ENCODE data around the gene GRIA3. TPM values are rescaled to one million over a fixed set of nuclear protein-coding genes. Genes with fewer than 3 reads are reported as not detected.
"Not testable (repeated sequence)": the region's sequence is repeated elsewhere in the genome, so short reads cannot be mapped to it uniquely, and the experiment has no call there.

The GRIA3 gene
- total RNA-seq, 1 experiment from 2014 or later: not detected

DNA sequence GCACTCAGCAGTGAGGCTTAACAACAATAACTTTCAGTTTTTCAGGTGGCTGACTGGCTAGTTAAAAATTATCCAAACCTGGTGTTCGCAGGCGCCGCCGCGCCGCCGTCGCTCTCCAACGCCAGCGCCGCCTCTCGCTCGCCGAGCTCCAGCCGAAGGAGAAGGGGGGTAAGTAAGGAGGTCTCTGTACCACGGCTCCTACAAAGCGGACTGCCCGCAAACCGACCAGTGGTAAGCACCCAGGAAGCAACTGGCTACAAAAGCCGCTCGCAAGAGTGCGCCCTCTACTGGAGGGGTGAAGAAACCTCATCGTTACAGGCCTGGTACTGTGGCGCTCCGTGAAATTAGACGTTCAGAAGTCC lies 330.2 kb downstream of the GRIA3 start:
- H3K9me2 ChIP-seq (ENCODE audit: insufficient read depth); H3K36me3 ChIP-seq (ENCODE audit: control insufficient read depth in 1 of 2, insufficient read depth in 2 of 2, low read length in 2 of 2); H3K9me3 ChIP-seq (ENCODE audit: control insufficient read depth in 1 of 2, insufficient read depth in 1 of 2, low read depth in 1 of 2, low read length in 2 of 2); H3K79me2 ChIP-seq (ENCODE audit: insufficient read depth, low read length); RAD21 ChIA-PET (ENCODE audit: low non-redundant PET in 1 of 2, low total read pairs in 2 of 2, uncharacterized antibody in 2 of 2, unreplicated experiment in 2 of 2); BruUV-seq (replicated peaks); POLR2A ChIA-PET; H4K20me1 ChIP-seq (ENCODE audit: insufficient read depth); CTCF ChIA-PET; H3K4me1 ChIP-seq (ENCODE audit: control insufficient read depth in 1 of 2, insufficient read depth in 2 of 2, low read length in 2 of 2); intact Hi-C loops (cut with micrococcal nuclease); H3K27me3 ChIP-seq (ENCODE audit: insufficient read depth, low read length): not testable (repeated sequence)
- Histone ChIP-seq H3K4me2 (ENCODE audit: low read length) (peak overlapping the region; percentile 72), H3K4me3 (replicated peaks in 1 of 2; ENCODE audit: low read depth in 1 of 2, low read length in 2 of 2) (peak overlapping the region; percentile 50 to 61), H3K9ac (ENCODE audit: low read length) (peak overlapping the region; percentile 50), H3K27ac (ENCODE audit: low read depth, low read length) (0 out of 2 replicates have a peak overlapping the region, but pooled peaks have one; percentile 1), H2AFZ (ENCODE audit: low read depth, low read length, poor library complexity, severe bottlenecking) (peak overlapping the region; percentile 99)
- ATAC-seq: peak; percentile 94
- 0 out of 2 replicates have a peak, but pooled peaks have one; percentile 8 for TF ChIP-seq RAD21 (IDR thresholded peaks at IDR 0.05; ENCODE audit: low read depth)
- peak in 1 of 3 experiments; percentile 37; a peak in 4 of 6 replicates for TF ChIP-seq CTCF (IDR thresholded peaks at IDR 0.05 in 2 of 3, conservative IDR thresholded peaks at IDR 0.05 in 1 of 3; ENCODE audit: borderline replicate concordance in 1 of 3, insufficient read depth in 1 of 3, low read depth in 2 of 3, low read length in 2 of 3)
- 0 out of 2 replicates have a peak, but pooled peaks have one; percentile 25 for TF ChIP-seq POLR2AphosphoS5 (IDR thresholded peaks at IDR 0.05; ENCODE audit: low read depth, low read length)
- DNase-seq (ENCODE audit: low read depth, low spot score): peak; percentile 56

GRCh38 chrX:123518791-123519190 lies 334.7 kb downstream of the GRIA3 start:
- no peaks in the 10 kb centered on the region for H3K27me3 ChIP-seq (ENCODE audit: insufficient read depth, low read length)
- intact Hi-C loops (cut with micrococcal nuclease): no loop called here
- RAD21 ChIA-PET (ENCODE audit: low non-redundant PET in 1 of 2, low total read pairs in 2 of 2, uncharacterized antibody in 2 of 2, unreplicated experiment in 2 of 2): no interaction called here
- no peak for TF ChIP-seq ZFX (IDR thresholded peaks at IDR 0.05)
- TF ChIP-seq SRF (IDR thresholded peaks at IDR 0.05; ENCODE audit: low read depth): no peak
- TF ChIP-seq EZH2 (IDR thresholded peaks at IDR 0.05): no peak
- TF ChIP-seq JUND (IDR thresholded peaks at IDR 0.05): no peak
- no peak for TF ChIP-seq SIN3A (IDR thresholded peaks at IDR 0.05; ENCODE audit: low read depth)
- TF ChIP-seq, protein P1, sequence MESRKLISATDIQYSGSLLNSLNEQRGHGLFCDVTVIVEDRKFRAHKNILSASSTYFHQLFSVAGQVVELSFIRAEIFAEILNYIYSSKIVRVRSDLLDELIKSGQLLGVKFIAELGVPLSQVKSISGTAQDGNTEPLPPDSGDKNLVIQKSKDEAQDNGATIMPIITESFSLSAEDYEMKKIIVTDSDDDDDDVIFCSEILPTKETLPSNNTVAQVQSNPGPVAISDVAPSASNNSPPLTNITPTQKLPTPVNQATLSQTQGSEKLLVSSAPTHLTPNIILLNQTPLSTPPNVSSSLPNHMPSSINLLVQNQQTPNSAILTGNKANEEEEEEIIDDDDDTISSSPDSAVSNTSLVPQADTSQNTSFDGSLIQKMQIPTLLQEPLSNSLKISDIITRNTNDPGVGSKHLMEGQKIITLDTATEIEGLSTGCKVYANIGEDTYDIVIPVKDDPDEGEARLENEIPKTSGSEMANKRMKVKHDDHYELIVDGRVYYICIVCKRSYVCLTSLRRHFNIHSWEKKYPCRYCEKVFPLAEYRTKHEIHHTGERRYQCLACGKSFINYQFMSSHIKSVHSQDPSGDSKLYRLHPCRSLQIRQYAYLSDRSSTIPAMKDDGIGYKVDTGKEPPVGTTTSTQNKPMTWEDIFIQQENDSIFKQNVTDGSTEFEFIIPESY (IDR thresholded peaks at IDR 0.05; ENCODE audit: extremely low read depth, insufficient replicate concordance, low read length): no peak
- TF ChIP-seq POLR2A (IDR thresholded peaks at IDR 0.05; ENCODE audit: borderline replicate concordance, extremely low read depth, insufficient read depth, insufficient read length): no peak
- TF ChIP-seq ZNF274 (IDR thresholded peaks at IDR 0.05; ENCODE audit: low read depth, low read length): no peak
- no peak for TF ChIP-seq REST (IDR thresholded peaks at IDR 0.05; ENCODE audit: low read depth)
- no peak for TF ChIP-seq FOSL1 (IDR thresholded peaks at IDR 0.05; ENCODE audit: low read depth)

More at GRCh38 chrX:123518791-123519190, 334.7 kb downstream of the GRIA3 start:
- ChIA-PET POLR2A (no interaction called here), CTCF (no interaction called here)
- Histone ChIP-seq H3K4me3 (replicated peaks in 1 of 2; ENCODE audit: low read depth in 1 of 2, low read length in 2 of 2) (no peak overlapping the region), H3K4me2 (ENCODE audit: low read length) (no peak overlapping the region), H3K9me3 (ENCODE audit: control insufficient read depth in 1 of 2, insufficient read depth in 1 of 2, low read depth in 1 of 2, low read length in 2 of 2) (no peaks in the 10 kb centered on the region), H3K79me2 (ENCODE audit: insufficient read depth, low read length) (no peaks in the 10 kb centered on the region), H3K27ac (ENCODE audit: low read depth, low read length) (no peak overlapping the region), H3K9ac (ENCODE audit: low read length) (no peak overlapping the region), H3K36me3 (ENCODE audit: control insufficient read depth in 1 of 2, insufficient read depth in 2 of 2, low read length in 2 of 2) (no peaks in the 10 kb centered on the region), H3K4me1 (ENCODE audit: control insufficient read depth in 1 of 2, insufficient read depth in 2 of 2, low read length in 2 of 2) (no peaks in the 10 kb centered on the region), H3K9me2 (ENCODE audit: insufficient read depth) (no peaks in the 10 kb centered on the region), H4K20me1 (ENCODE audit: insufficient read depth) (no peaks in the 10 kb centered on the region), H2AFZ (ENCODE audit: low read depth, low read length, poor library complexity, severe bottlenecking) (no peak overlapping the region)
- DNase-seq (ENCODE audit: low read depth, low spot score) (no peak), ATAC-seq (no peak)
- BruUV-seq (replicated peaks): no TSS peak
